Suprapubic skin (tissue), 4 donors: ENCODE data around the gene FBXW9.

Source experiments
- CTCF ChIP-seq, 2 donors: fragments of 200-600 bp in 1 of 2; fragments of 450-650 bp in 1 of 2; sonication (generic) in 1 of 2; IDR thresholded peaks; one replicate each; pipeline ENCODE4 v1.5.1; 2016 to 2019; ENCODE audit warnings: antibody characterized with exemption in 2 of 2, mild to moderate bottlenecking in 1 of 2, moderate library complexity in 1 of 2
- EP300 ChIP-seq: sonication (generic); formaldehyde crosslinking; IDR thresholded peaks from one replicate; pipeline ENCODE4 v1.6.1; 2017; ENCODE audit warnings: antibody characterized with exemption
- POLR2A ChIP-seq, 2 donors: fragments of 450-650 bp; IDR thresholded peaks; one replicate each; pipeline ENCODE4 v1.6.1; 2017; ENCODE audit warnings: antibody characterized with exemption in 2 of 2, mild to moderate bottlenecking in 2 of 2, moderate library complexity in 2 of 2
- POLR2AphosphoS5 ChIP-seq, 3 donors: sonication (generic); formaldehyde crosslinking; IDR thresholded peaks; one replicate each; pipeline ENCODE4 v1.6.1; 2017; ENCODE audit warnings: antibody characterized with exemption in 3 of 3

DNA sequence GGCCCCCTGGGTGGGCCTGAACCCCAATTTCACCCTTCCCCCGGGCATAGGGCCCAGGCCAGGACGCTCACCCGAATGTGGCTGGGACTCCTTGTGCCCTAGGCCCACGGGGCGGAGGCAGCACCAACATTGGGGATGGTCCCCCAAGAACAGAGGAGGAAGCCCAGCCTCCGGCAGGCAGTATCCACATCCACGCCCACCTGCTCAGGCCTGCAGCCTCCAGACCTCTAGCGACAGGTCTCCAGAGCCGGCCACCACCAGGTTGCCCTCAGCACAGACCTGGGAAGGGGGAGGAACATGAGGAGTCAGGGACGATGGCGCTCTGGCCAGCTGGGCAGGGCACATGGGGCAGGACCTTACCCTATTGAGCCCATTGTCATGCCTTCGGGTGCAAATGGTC lies 7.4 kb downstream of the FBXW9 start:
- TF ChIP-seq POLR2A (IDR thresholded peaks at IDR 0.05) (no peak), CTCF (IDR thresholded peaks at IDR 0.05) (no peak), EP300 (no peak), POLR2AphosphoS5 (IDR thresholded peaks at IDR 0.05) (no peak)
